Epithelial cell of proximal tubule (primary cell): ENCODE data around the gene GEMIN8. TPM values are rescaled to one million over a fixed set of nuclear protein-coding genes. Genes with fewer than 3 reads are reported as not detected.

Source experiments
- DNase-seq: peaks from one replicate; pipeline ENCODE4 v3.0.0-alpha.2; 2011; ENCODE audit warnings: low read depth
- H3K4me3 ChIP-seq: 2 replicates; pipeline ENCODE4 v1.5.1; 2011; ENCODE audit warnings: low read depth, mild to moderate bottlenecking, low read length
- total RNA-seq: library from RNA; depleted of rRNA; stranded (reverse); fragments of >200 nt; gene quantifications from 2 replicates; pipeline ENCODE4 v1.2.3, GENCODE V29; 2015
- TF ChIP-seq, protein P1 (sequence below): conservative IDR thresholded peaks from 2 replicates; pipeline ENCODE4 v1.5.1; 2012; ENCODE audit warnings: low read depth, mild to moderate bottlenecking, low read length

The GEMIN8 gene
- total RNA-seq, 1 donor from 2014 or later, result 25.9 TPM

DNA sequence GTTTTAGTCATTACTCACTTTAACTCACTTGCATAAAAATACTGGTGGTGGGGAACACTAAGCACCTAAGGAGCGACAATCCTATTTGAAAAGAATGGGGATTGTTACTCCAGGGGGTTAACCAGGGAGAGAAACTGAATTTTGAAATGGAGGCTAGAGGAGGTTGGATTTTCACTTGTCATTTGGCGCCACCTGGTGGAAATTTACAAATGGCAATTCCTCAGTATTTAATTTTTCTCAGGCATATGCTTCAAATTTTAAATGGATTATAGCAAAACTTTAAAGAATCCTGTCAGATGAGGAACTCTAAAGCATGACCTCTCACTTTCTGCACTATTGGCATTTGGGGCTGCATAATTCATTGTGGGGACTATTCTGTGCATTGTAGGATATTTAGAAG is 2.7 kb upstream of the GEMIN8 start:
- no peak overlapping the region for H3K4me3 ChIP-seq
- DNase-seq, result no peak
- TF ChIP-seq, protein P1, sequence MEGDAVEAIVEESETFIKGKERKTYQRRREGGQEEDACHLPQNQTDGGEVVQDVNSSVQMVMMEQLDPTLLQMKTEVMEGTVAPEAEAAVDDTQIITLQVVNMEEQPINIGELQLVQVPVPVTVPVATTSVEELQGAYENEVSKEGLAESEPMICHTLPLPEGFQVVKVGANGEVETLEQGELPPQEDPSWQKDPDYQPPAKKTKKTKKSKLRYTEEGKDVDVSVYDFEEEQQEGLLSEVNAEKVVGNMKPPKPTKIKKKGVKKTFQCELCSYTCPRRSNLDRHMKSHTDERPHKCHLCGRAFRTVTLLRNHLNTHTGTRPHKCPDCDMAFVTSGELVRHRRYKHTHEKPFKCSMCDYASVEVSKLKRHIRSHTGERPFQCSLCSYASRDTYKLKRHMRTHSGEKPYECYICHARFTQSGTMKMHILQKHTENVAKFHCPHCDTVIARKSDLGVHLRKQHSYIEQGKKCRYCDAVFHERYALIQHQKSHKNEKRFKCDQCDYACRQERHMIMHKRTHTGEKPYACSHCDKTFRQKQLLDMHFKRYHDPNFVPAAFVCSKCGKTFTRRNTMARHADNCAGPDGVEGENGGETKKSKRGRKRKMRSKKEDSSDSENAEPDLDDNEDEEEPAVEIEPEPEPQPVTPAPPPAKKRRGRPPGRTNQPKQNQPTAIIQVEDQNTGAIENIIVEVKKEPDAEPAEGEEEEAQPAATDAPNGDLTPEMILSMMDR, result peak; percentile 53

DNA sequence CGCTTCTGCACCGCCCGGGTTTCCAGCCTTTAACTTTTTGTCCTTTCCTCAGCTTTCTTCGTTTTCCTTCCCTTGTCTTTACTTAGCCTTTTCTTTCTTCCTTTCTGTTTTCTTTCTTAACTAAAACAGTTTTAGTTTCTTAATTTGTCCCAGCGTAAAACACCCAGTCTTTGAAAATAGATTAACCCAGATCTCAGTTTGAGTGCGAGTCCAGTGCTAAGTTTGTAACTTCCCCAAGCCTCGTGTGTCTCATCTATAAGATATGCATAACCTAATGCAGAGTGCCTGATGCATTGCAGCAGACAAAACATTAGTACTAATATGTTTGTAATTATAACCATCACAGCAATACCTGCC is 460 bp upstream of the GEMIN8 start:
- H3K4me3 ChIP-seq, result peak overlapping the region; percentile 73
- TF ChIP-seq, protein P1, result no peak
- DNase-seq, result no peak

DNA sequence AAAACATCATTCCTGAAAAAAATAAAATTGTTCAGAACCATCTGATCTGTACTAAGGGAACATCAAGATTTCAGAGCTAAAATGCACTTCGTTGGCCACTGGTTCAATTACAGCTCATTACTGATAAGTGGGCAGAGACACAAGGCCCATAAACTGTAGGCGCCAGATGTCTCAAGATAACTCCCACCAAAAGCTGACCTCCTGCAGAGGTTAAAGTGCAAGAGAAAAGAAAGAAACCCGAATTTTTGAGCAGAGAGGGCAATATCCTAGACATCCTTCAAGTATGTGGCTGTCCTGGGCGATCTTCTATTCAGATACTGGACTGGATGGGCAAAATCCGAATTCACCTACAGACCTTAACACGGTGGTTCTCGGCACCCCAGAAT is 660 bp downstream of the GEMIN8 start:
- peak overlapping the region; percentile 73 for H3K4me3 ChIP-seq
- TF ChIP-seq, protein P1, result no peak
- DNase-seq, result no peak

DNA sequence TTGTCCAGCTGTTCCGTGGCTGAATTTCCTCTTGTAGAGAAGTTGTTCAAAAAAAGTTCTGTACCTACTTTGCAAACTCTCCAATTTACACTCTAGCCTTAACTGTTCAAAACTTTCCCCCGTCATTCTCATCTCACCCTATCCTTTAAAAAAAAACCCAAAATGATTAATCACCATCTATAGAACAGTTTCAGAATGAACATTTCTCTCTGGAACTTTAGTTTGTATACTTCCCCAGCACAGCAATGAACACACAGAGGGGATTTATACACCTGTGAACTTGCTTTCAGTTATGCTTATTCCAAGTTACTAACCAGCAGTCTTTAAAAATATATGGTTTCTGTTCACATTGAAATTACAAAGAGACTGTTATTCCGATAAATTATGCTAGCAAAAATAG is 1.2 kb downstream of the GEMIN8 start:
- TF ChIP-seq, protein P1, result no peak
- DNase-seq, result no peak
- H3K4me3 ChIP-seq, result peak overlapping the region; percentile 73

DNA sequence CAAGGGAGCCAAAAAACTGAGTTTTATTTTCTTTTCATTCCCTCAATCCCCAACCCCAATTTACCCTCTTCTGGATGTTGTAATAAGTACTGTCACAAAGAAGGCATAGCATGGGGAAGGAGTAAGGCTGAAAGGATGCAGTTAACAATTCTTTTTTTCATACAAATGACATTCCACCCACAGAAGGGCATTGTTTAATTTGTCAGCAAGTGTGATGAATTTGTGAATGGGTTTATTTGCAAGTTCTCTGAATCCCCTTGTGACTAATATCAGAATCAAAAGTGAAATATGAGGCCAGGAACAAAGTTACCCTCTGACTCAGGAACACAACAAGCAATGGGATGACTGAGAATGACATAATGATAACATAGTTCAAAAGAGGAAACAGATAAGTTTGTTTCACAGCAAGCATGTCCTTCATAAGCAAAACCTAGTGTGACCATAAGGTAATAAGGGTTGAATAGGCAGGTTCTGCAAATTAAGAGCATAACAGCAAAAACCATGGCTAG is 2.1 kb downstream of the GEMIN8 start:
- TF ChIP-seq, protein P1, result no peak
- DNase-seq, result no peak

DNA sequence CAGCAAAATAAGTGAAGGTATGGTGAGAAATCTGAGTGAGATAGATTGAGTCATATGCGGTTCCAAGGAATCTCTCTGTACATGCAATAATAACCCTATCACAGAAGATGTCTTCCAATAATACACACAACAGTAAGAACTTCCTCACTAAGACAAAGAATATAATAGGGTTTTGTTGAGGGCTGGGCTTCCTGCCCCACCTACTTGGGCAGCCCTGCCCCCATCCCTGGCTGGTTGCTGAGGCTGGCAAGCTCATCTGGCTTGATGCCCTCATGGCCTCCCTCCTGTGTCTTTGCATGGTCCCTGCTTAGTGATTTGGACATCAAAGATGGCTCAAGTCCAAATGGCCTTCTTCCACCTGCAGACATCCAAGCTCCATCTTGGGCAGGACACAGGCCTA is 2.7 kb downstream of the GEMIN8 start:
- no peak for DNase-seq
- no peak overlapping the region for H3K4me3 ChIP-seq
- TF ChIP-seq, protein P1, result no peak

More for the DNA sequence above, 2.1 kb downstream of the GEMIN8 start:
- H3K4me3 ChIP-seq, result no peak overlapping the region

DNA sequence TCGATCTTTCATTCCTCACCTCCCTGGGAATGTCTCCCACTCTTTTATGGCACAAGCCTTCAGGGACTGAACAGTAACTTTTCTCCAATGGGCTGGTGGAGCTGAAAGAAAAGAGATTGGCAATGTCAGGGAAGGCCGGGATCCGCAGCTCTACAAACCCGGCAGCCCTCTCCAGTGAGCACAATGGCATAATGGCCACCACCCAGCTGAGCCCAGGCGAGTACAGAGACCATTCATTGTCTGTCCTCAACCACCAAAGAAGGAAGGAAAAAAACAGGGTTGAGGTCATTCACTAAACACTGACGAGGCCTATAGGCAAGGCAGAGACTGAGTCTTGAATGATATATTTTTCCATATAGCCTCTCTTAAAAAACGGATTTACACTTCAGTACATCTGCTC is 3.6 kb downstream of the GEMIN8 start:
- no peak overlapping the region for H3K4me3 ChIP-seq
- no peak for DNase-seq
- TF ChIP-seq, protein P1, result no peak
